ACC112 (cell line): ENCODE data around the gene MYO18B.

Experiments
- H2AFZ ChIP-seq: fragments of 200-600 bp; sonication (generic); one replicate; pipeline ENCODE4 v1.6.0; 2017; ENCODE audit warnings: antibody characterized with exemption, low read length; ENCODE audit not compliant: unreplicated experiment
- H3K27ac ChIP-seq: fragments of 200-600 bp; sonication (generic); 2 replicates; pipeline ENCODE4 v1.5.1; 2014; ENCODE audit warnings: low read depth, mild to moderate bottlenecking, antibody characterized with exemption, low read length, moderate library complexity
- H3K27me3 ChIP-seq: fragments of 200-600 bp; sonication (generic); 2 replicates; pipeline ENCODE4 v1.6.1; 2014; ENCODE audit warnings: mild to moderate bottlenecking, antibody characterized with exemption, low read length, moderate library complexity, mixed read lengths; ENCODE audit not compliant: insufficient read depth
- H3K36me3 ChIP-seq: fragments of 200-600 bp; sonication (generic); 2 replicates; pipeline ENCODE4 v1.6.1; 2016; ENCODE audit warnings: mild to moderate bottlenecking, antibody characterized with exemption, low read length, moderate library complexity, mixed read lengths; ENCODE audit not compliant: insufficient read depth
- H3K4me1 ChIP-seq: fragments of 200-600 bp; sonication (generic); one replicate; pipeline ENCODE4 v1.6.1; 2016; ENCODE audit warnings: low read length, mixed read lengths; ENCODE audit not compliant: insufficient read depth, unreplicated experiment, control insufficient read depth
- H3K4me3 ChIP-seq: fragments of 200-600 bp; sonication (generic); 2 replicates; pipeline ENCODE4 v1.5.1; 2014; ENCODE audit warnings: mild to moderate bottlenecking, low read depth, low read length
- H3K79me2 ChIP-seq: fragments of 200-600 bp; sonication (generic); one replicate; pipeline ENCODE4 v1.6.0; 2016; ENCODE audit warnings: low read length; ENCODE audit not compliant: control insufficient read depth, unreplicated experiment, insufficient read depth

MYO18B gene

DNA sequence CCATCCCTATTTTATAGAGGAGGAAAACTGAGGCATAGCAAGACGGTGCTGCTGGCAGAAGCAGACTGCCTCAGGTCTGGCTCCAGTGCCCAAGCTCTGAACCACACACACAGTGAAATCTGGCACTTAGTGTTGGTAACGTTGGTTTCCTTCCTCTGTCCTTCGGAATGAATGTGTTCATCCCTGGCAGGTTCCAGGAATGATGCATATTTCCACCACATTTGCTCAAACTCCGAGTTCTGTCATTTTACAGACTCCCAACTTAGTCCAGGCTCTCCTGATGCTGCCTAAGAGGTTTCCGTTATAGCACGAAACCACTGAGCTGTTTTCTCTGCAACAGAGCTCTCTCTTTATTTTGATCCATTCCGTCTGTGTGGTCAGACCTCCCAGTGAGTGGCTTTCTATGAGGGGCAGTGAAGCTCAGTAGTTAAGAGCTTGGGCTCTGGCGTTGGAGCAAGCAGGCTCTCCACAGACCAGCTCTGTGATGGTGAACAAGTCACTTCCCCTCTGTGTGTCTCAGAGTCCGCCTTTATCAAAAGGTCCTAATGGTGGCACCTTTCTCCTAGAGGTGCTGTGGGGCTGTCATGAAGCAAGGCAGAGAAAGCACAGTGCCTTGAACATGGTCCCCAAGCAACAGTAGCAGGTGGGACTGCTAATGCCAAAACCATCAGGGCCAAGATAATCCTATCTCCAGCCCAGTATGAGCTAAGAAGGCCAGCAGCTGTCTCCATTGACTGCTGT is 200.3 kb downstream of the MYO18B start:
- Histone ChIP-seq H3K79me2 (no peaks in the 10 kb centered on the region), H3K27ac (no peak overlapping the region), H3K27me3 (no peaks in the 10 kb centered on the region), H3K4me1 (no peaks in the 10 kb centered on the region), H3K36me3 (no peaks in the 10 kb centered on the region), H2AFZ (no peak overlapping the region), H3K4me3 (no peak overlapping the region)

DNA sequence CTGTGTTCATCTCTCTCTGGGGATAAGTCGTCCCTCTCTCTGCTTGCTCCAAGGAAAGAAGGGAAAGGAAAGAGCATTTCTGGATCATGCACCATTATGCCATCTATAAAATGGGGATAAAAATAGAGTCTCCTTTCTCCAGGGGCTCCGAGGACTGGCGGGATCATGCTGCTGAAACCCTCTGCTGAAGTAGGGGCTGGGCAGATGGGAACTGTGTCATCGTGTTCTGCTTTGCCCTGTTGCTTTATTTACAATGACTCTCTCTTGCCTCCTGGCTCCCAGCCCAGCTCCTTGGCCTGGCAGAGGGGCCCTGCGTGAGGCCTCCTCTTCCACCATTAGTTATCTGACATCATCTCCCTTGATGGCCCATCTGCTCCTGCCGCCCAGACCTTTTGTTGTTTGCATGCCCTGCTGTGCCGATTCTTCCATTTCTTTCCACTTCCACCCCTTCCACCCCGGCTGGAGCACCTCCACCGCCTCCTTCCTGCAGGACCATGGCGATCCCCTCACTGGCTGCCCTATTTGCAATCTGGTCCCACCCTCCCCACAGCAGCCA is 200.9 kb downstream of the MYO18B start:
- Histone ChIP-seq H3K4me3 (no peak overlapping the region), H3K79me2 (no peaks in the 10 kb centered on the region), H3K27ac (no peak overlapping the region), H3K27me3 (no peaks in the 10 kb centered on the region), H3K36me3 (no peaks in the 10 kb centered on the region), H2AFZ (no peak overlapping the region), H3K4me1 (no peaks in the 10 kb centered on the region)

DNA sequence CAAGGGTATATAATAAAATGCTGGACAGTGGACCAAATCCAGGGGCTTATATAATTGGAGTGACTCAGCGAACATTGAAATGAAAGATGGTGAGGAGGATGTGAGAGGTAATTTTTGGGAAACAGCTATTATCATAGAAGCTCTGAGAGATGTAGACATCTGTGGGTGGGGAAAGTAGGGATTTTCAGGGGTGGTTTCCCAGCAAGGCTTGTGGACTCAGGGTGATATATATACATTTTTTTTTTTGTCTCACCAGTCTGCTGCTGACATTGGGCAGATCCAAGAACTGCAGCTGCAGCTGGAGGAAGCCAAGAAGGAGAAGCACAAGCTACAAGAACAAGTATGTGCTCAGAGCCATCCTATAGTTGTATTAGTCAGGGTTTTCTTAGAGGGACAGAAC is 208.1 kb downstream of the MYO18B start:
- H2AFZ ChIP-seq = no peak overlapping the region
- H3K27me3 ChIP-seq = no peaks in the 10 kb centered on the region
- H3K27ac ChIP-seq = no peak overlapping the region
- H3K4me1 ChIP-seq = no peaks in the 10 kb centered on the region
- no peaks in the 10 kb centered on the region for H3K36me3 ChIP-seq
- no peak overlapping the region for H3K4me3 ChIP-seq
- H3K79me2 ChIP-seq = no peaks in the 10 kb centered on the region

DNA sequence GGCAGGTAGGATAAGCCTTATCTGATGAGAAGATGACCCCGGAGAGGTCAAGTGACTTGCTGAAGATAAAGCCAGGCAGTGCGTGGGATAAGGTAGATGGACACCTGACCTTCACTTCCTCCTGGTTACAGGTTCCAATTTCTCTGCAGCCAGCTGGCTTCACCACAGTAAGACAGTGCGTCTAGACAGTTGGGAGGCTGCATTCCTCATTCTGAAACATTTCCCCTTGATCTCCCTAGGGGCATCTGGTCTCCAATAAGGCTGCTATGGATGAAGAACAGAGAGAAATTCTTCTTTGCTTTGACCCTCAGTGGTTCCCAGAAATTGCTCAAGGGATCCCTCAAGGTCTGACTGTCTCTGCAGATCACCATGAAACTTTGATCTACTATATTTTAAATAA is 211.3 kb downstream of the MYO18B start:
- no peaks in the 10 kb centered on the region for H3K27me3 ChIP-seq

DNA sequence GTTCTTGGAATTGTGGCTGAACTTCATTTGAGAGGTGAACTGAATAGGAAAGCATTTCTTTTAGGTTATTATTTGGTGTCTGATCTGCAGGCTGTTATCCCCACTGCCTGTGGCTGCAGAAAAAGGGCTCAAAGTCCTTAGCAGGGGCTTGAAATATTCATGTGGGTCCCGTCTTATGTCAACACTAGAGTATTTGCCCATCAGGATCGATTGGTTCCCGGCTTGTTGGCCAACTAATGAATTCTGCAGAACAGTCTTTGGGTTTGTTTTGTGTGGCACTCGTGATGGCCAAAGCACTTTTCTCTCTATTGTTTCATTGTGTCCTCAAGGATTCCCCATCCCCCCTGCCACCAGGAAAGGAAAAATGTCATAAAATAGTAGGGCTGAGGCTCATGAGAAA is 211.9 kb downstream of the MYO18B start:
- Histone ChIP-seq H3K79me2 (no peaks in the 10 kb centered on the region), H3K4me3 (no peak overlapping the region), H3K27me3 (no peaks in the 10 kb centered on the region), H3K27ac (no peak overlapping the region), H2AFZ (no peak overlapping the region), H3K36me3 (no peaks in the 10 kb centered on the region), H3K4me1 (no peaks in the 10 kb centered on the region)

More for the DNA sequence above, 211.3 kb downstream of the MYO18B start:
- H3K36me3 ChIP-seq = no peaks in the 10 kb centered on the region
- H3K27ac ChIP-seq = no peak overlapping the region
- no peak overlapping the region for H3K4me3 ChIP-seq
- no peaks in the 10 kb centered on the region for H3K79me2 ChIP-seq
- H2AFZ ChIP-seq = no peak overlapping the region
- no peaks in the 10 kb centered on the region for H3K4me1 ChIP-seq

DNA sequence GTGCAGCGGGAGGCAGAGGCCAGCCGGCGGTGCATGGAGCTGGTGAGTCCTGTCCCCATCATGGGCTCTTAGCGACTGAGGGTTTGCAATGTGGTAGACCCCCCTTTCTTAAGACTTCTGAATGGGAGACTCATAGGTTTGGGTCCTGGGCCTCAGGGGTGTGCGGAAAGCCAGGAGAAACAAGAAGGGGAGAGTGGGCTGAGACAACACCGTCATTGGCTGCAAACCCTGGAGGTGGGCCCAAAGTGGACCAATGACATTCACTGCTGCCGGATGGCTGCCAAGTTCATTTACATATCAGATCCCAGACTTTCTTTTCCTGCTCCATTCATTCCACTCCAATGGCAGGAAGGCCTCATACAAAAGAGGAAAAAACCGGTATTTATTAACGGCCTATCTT is 213.3 kb downstream of the MYO18B start:
- no peak overlapping the region for H2AFZ ChIP-seq
- H3K4me1 ChIP-seq = no peaks in the 10 kb centered on the region
- no peak overlapping the region for H3K27ac ChIP-seq
- H3K27me3 ChIP-seq = no peaks in the 10 kb centered on the region
- H3K4me3 ChIP-seq = no peak overlapping the region
- H3K79me2 ChIP-seq = no peaks in the 10 kb centered on the region
- H3K36me3 ChIP-seq = no peaks in the 10 kb centered on the region

DNA sequence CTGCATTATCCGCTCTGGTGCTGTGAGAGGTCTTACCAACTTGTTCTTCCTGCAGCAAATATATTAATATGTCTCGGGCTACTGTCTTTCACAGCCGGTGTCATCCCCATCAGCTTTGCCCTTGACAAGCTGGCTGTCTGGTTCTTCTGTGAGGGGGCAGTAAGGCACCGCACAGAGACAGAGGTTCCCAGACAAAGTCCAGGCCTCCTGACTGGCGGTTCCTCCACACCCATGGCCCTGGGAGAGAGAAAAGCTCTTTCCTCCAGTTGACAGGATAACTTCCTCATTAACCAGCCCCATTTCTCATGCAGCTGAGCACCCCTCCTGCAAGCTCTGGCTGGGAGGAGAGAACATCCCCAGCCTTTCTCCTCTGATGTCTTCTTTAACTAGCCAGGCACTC is 214.8 kb downstream of the MYO18B start:
- no peaks in the 10 kb centered on the region for H3K4me1 ChIP-seq
- no peaks in the 10 kb centered on the region for H3K36me3 ChIP-seq
- no peak overlapping the region for H2AFZ ChIP-seq
- no peak overlapping the region for H3K27ac ChIP-seq
- H3K79me2 ChIP-seq = no peaks in the 10 kb centered on the region
- no peaks in the 10 kb centered on the region for H3K27me3 ChIP-seq
- H3K4me3 ChIP-seq = no peak overlapping the region

DNA sequence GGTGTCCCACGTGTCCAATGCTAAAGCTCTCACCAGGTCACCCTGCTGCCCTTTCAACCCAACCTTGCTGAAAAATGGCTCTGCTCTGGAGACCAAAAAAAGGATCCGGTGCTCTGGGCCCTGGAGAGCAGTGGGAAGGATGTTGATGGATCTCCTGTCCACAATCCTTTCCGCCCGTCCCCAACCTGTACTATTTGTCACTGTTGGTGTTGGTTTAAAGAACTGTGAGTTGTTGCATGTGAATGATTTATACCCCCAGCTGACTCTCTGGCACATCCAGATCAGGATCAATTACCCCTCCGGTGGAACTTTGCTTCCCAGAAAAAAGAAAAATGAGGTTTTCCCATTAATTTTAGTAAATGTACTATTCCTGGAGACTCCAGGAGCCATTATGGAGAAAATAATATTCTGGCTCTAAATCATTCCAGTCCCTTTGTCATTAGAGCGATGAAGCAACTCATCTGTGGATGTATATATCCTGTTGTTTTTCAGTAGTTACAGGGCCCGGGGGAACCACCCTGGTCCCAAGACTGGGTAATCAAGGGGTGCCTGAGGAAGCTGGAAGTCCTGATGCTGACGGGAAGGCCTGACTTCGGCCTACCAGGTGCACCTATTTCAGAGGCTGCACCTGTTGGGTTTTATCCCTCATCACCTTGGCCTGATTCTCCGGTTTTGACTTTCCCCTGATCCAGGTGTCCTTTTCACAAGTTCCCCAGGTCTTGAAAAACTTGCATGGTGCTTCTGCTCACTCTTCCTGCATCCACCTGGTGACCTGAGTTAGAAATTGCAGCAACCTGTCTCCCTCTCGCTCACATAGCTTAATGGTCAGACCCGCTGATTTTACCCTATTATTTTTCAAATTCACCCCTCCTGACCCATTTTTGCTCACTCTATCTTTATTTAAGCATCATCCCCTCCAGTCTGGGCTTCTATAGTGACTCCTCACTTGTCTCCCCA is 218.1 kb downstream of the MYO18B start:
- Histone ChIP-seq H3K4me3 (no peak overlapping the region), H2AFZ (no peak overlapping the region), H3K27me3 (no peaks in the 10 kb centered on the region), H3K4me1 (no peaks in the 10 kb centered on the region), H3K36me3 (no peaks in the 10 kb centered on the region), H3K79me2 (no peaks in the 10 kb centered on the region), H3K27ac (no peak overlapping the region)

DNA sequence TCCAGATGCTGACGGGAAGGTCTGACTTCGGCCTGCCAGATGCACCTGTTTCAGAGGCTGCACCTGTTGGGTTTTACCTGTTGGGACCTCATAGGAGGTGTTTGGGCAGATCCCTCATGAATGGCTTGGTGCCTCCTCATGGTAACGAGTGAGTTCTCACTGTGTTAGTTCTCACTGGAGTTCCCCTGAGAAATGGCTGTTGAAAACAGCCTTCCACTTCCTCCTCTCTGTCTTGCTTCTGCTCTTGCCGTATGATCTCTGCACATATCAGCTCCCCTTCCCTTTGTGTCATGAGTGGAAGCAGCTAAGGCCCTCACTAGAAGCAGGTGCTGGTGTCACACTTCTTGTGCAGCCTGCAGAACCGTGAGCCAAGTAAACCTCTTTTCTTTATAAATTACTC is 219.7 kb downstream of the MYO18B start:
- Histone ChIP-seq H3K27ac (no peak overlapping the region), H3K36me3 (no peaks in the 10 kb centered on the region), H2AFZ (no peak overlapping the region), H3K79me2 (no peaks in the 10 kb centered on the region), H3K27me3 (no peaks in the 10 kb centered on the region), H3K4me1 (no peaks in the 10 kb centered on the region), H3K4me3 (no peak overlapping the region)

DNA sequence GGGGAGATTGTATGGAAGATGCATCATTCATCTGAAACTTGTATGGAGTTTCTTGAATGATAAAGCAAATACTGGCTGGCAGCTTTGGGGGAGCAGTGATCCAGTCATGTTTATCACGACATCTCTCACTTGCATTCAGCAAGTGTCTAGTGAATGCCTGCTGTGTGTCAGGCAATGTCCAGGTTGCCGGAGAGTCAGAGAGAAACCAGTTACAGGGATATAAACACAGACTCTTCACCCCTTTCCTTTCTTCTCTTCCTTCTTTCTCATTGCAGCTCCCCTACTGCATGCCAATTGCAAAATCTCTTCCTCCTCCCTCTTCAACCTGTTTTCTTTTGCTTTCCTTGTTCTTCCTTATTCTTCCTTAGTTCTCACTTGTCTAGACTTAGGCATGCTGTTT is 220.7 kb downstream of the MYO18B start:
- Histone ChIP-seq H3K79me2 (no peaks in the 10 kb centered on the region), H3K27me3 (no peaks in the 10 kb centered on the region), H3K4me3 (no peak overlapping the region), H3K4me1 (no peaks in the 10 kb centered on the region), H3K36me3 (no peaks in the 10 kb centered on the region), H3K27ac (no peak overlapping the region), H2AFZ (no peak overlapping the region)
